ENCODE results near the gene FNIP2. TPM values are rescaled to one million over a fixed set of nuclear protein-coding genes. Genes with fewer than 3 reads are reported as not detected.

The FNIP2 gene
- total and polyA plus RNA-seq, 4 donors: 8.8 to 88.7 (median 23.5) TPM

GRCh38 chr4:158934996-158935669, 166.3 kb downstream of the FNIP2 start:
- peaks cover 0 to 2% (median 0%) of the 10 kb centered on the region in 4 donors for H3K4me1 ChIP-seq (ENCODE audit: control insufficient read depth in 4 of 4, insufficient read depth in 4 of 4, low read length in 3 of 4)
- H3K36me3 ChIP-seq (ENCODE audit: control insufficient read depth in 4 of 4, insufficient read depth in 3 of 4, low read depth in 1 of 4, low read length in 3 of 4): no peaks in the 10 kb centered on the region
- no peak overlapping the region for H3K4me3 ChIP-seq (ENCODE audit: low read depth in 1 of 3, low read length in 3 of 3)
- TF ChIP-seq RAD21 (IDR thresholded peaks at IDR 0.05) (no peak), YY1 (IDR thresholded peaks at IDR 0.05) (no peak), MAX (IDR thresholded peaks at IDR 0.05) (no peak), HNF4A (conservative IDR thresholded peaks at IDR 0.05) (no peak)
- 93% methylated on average over 6 of the region's 6 CpGs for WGBS
- DNase-seq (ENCODE audit: low spot score): no peak
- H3K9ac ChIP-seq (ENCODE audit: low read depth in 1 of 2, low read length in 2 of 2): no peak overlapping the region
- no peaks in the 10 kb centered on the region for H3K27me3 ChIP-seq (ENCODE audit: control insufficient read depth in 4 of 4, insufficient read depth in 4 of 4, low read length in 3 of 4)
- no peak overlapping the region for H3K27ac ChIP-seq (ENCODE audit: low read depth in 1 of 2, low read length in 2 of 2)
- no peaks in the 10 kb centered on the region for H3K9me3 ChIP-seq (ENCODE audit: control insufficient read depth in 4 of 4, low read length in 3 of 4)

- no peak for DNase-seq (ENCODE audit: low spot score)
- H3K9ac ChIP-seq (ENCODE audit: low read depth in 1 of 2, low read length in 2 of 2): no peak overlapping the region
- H3K9me3 ChIP-seq (ENCODE audit: control insufficient read depth in 4 of 4, low read length in 3 of 4): no peaks in the 10 kb centered on the region
- no peaks in the 10 kb centered on the region for H3K36me3 ChIP-seq (ENCODE audit: control insufficient read depth in 4 of 4, insufficient read depth in 3 of 4, low read depth in 1 of 4, low read length in 3 of 4)
- 71% methylated on average over 6 of the region's 6 CpGs for WGBS
- no peaks in the 10 kb centered on the region for H3K4me1 ChIP-seq (ENCODE audit: control insufficient read depth in 4 of 4, insufficient read depth in 4 of 4, low read length in 3 of 4)
- H3K27me3 ChIP-seq (ENCODE audit: control insufficient read depth in 4 of 4, insufficient read depth in 4 of 4, low read length in 3 of 4): no peaks in the 10 kb centered on the region
- TF ChIP-seq ZBTB33 (IDR thresholded peaks at IDR 0.05): no peak
- TF ChIP-seq SP1 (IDR thresholded peaks at IDR 0.05): no peak
- TF ChIP-seq GABPA (IDR thresholded peaks at IDR 0.05 in 1 of 2, conservative IDR thresholded peaks at IDR 0.05 in 1 of 2): no peak
- no peak overlapping the region for H3K4me3 ChIP-seq (ENCODE audit: low read depth in 1 of 3, low read length in 3 of 3)
- H3K27ac ChIP-seq (ENCODE audit: low read depth in 1 of 2, low read length in 2 of 2): no peak overlapping the region
Measured at GRCh38 chr4:158936238-158936637, 167.4 kb downstream of the FNIP2 start.

- DNase-seq (ENCODE audit: low spot score): no peak
- Histone ChIP-seq H3K9ac (ENCODE audit: low read depth in 1 of 2, low read length in 2 of 2) (no peak overlapping the region), H3K9me3 (ENCODE audit: control insufficient read depth in 4 of 4, low read length in 3 of 4) (no peaks in the 10 kb centered on the region), H3K4me3 (ENCODE audit: low read depth in 1 of 3, low read length in 3 of 3) (no peak overlapping the region), H3K27ac (ENCODE audit: low read depth in 1 of 2, low read length in 2 of 2) (no peak overlapping the region), H3K4me1 (ENCODE audit: control insufficient read depth in 4 of 4, insufficient read depth in 4 of 4, low read length in 3 of 4) (no peaks in the 10 kb centered on the region), H3K36me3 (ENCODE audit: control insufficient read depth in 4 of 4, insufficient read depth in 3 of 4, low read depth in 1 of 4, low read length in 3 of 4) (no peaks in the 10 kb centered on the region), H3K27me3 (ENCODE audit: control insufficient read depth in 4 of 4, insufficient read depth in 4 of 4, low read length in 3 of 4) (no peaks in the 10 kb centered on the region)
- WGBS: 91% methylated on average over 4 of the region's 4 CpGs
- TF ChIP-seq ATF3 (IDR thresholded peaks at IDR 0.05) (no peak), NR2F2 (IDR thresholded peaks at IDR 0.05) (no peak), HNF4G (IDR thresholded peaks at IDR 0.05) (no peak), TAF1 (conservative IDR thresholded peaks at IDR 0.05) (no peak), SP1 (IDR thresholded peaks at IDR 0.05) (no peak), CTCF (IDR thresholded peaks at IDR 0.05; ENCODE audit: low read depth, low read length, missing input control) (no peak), EGR1 (IDR thresholded peaks at IDR 0.05; ENCODE audit: low read depth in 2 of 2) (no peak), ZBTB33 (IDR thresholded peaks at IDR 0.05) (no peak), GABPA (IDR thresholded peaks at IDR 0.05 in 1 of 2, conservative IDR thresholded peaks at IDR 0.05 in 1 of 2) (no peak), HNF4A (conservative IDR thresholded peaks at IDR 0.05) (no peak), MAX (IDR thresholded peaks at IDR 0.05) (no peak), YY1 (IDR thresholded peaks at IDR 0.05) (no peak), JUND (IDR thresholded peaks at IDR 0.05) (no peak), FOXA2 (IDR thresholded peaks at IDR 0.05) (no peak), FOXA1 (IDR thresholded peaks at IDR 0.05) (no peak), RAD21 (IDR thresholded peaks at IDR 0.05) (no peak)
Measured at GRCh38 chr4:158938220-158939044, 169.6 kb downstream of the FNIP2 start.

All from liver (tissue), 9 donors.